ENCODE measurements around the gene PYGO2. TPM values are rescaled to one million over a fixed set of nuclear protein-coding genes. Genes with fewer than 3 reads are reported as not detected.

Gene PYGO2
- total RNA-seq, 1 donor, result 18.5 TPM

GRCh38 chr1:154925335-154926170 lies 36.0 kb downstream of the PYGO2 start:
- H3K36me3 ChIP-seq (ENCODE audit: insufficient read depth, low read length), result peaks cover 30% of the 10 kb centered on the region
- no peak for TF ChIP-seq CTCF (IDR thresholded peaks at IDR 0.05; ENCODE audit: extremely low read depth, low read depth, low read length)
- H4K20me1 ChIP-seq (ENCODE audit: insufficient read depth, low read length), result no peaks in the 10 kb centered on the region
- no peak overlapping the region for H3K4me2 ChIP-seq (ENCODE audit: insufficient read depth, low read length)
- no peak overlapping the region for H2AFZ ChIP-seq (ENCODE audit: low read length)
- no peaks in the 10 kb centered on the region for H3K79me2 ChIP-seq (ENCODE audit: insufficient read depth, low read length)
- no peaks in the 10 kb centered on the region for H3K27me3 ChIP-seq (ENCODE audit: insufficient read depth, low read length)
- H3K4me1 ChIP-seq (ENCODE audit: insufficient read depth, low read length), result no peaks in the 10 kb centered on the region
- no peaks in the 10 kb centered on the region for H3K9me3 ChIP-seq (ENCODE audit: low read depth, low read length)
- H3K4me3 ChIP-seq (ENCODE audit: insufficient read depth, low read length), result no peak overlapping the region
- H3K27ac ChIP-seq (ENCODE audit: low read depth, low read length), result no peak overlapping the region
- peak; percentile 21 for DNase-seq (ENCODE audit: insufficient read length, low spot score, missing footprints)

GRCh38 chr1:154923695-154924094 lies 37.9 kb downstream of the PYGO2 start:
- Histone ChIP-seq H3K36me3 (ENCODE audit: insufficient read depth, low read length) (peaks cover 27% of the 10 kb centered on the region), H3K4me2 (ENCODE audit: insufficient read depth, low read length) (no peak overlapping the region), H3K27ac (ENCODE audit: low read depth, low read length) (no peak overlapping the region), H3K9me3 (ENCODE audit: low read depth, low read length) (no peaks in the 10 kb centered on the region), H2AFZ (ENCODE audit: low read length) (no peak overlapping the region), H3K79me2 (ENCODE audit: insufficient read depth, low read length) (no peaks in the 10 kb centered on the region), H3K4me1 (ENCODE audit: insufficient read depth, low read length) (no peaks in the 10 kb centered on the region), H4K20me1 (ENCODE audit: insufficient read depth, low read length) (no peaks in the 10 kb centered on the region), H3K27me3 (ENCODE audit: insufficient read depth, low read length) (no peaks in the 10 kb centered on the region), H3K4me3 (ENCODE audit: insufficient read depth, low read length) (no peak overlapping the region)
- no peak for DNase-seq (ENCODE audit: insufficient read length, low spot score, missing footprints)
- no peak for TF ChIP-seq CTCF (IDR thresholded peaks at IDR 0.05; ENCODE audit: extremely low read depth, low read depth, low read length)

GRCh38 chr1:154913273-154913672 lies 48.3 kb downstream of the PYGO2 start:
- no peaks in the 10 kb centered on the region for H3K9me3 ChIP-seq (ENCODE audit: low read depth, low read length)
- no peak overlapping the region for H2AFZ ChIP-seq (ENCODE audit: low read length)
- H3K27me3 ChIP-seq (ENCODE audit: insufficient read depth, low read length), result no peaks in the 10 kb centered on the region
- H3K4me3 ChIP-seq (ENCODE audit: insufficient read depth, low read length), result no peak overlapping the region
- no peak for TF ChIP-seq CTCF (IDR thresholded peaks at IDR 0.05; ENCODE audit: extremely low read depth, low read depth, low read length)
- DNase-seq (ENCODE audit: insufficient read length, low spot score, missing footprints), result peak; percentile 58
- no peaks in the 10 kb centered on the region for H3K36me3 ChIP-seq (ENCODE audit: insufficient read depth, low read length)
- H3K4me2 ChIP-seq (ENCODE audit: insufficient read depth, low read length), result no peak overlapping the region
- no peaks in the 10 kb centered on the region for H4K20me1 ChIP-seq (ENCODE audit: insufficient read depth, low read length)
- no peaks in the 10 kb centered on the region for H3K79me2 ChIP-seq (ENCODE audit: insufficient read depth, low read length)
- H3K27ac ChIP-seq (ENCODE audit: low read depth, low read length), result no peak overlapping the region
- H3K4me1 ChIP-seq (ENCODE audit: insufficient read depth, low read length), result no peaks in the 10 kb centered on the region

GRCh38 chr1:154912755-154913154 lies 48.8 kb downstream of the PYGO2 start:
- no peak overlapping the region for H2AFZ ChIP-seq (ENCODE audit: low read length)
- H3K4me2 ChIP-seq (ENCODE audit: insufficient read depth, low read length), result no peak overlapping the region
- no peaks in the 10 kb centered on the region for H3K9me3 ChIP-seq (ENCODE audit: low read depth, low read length)
- H3K27ac ChIP-seq (ENCODE audit: low read depth, low read length), result no peak overlapping the region
- no peaks in the 10 kb centered on the region for H4K20me1 ChIP-seq (ENCODE audit: insufficient read depth, low read length)
- no peak overlapping the region for H3K4me3 ChIP-seq (ENCODE audit: insufficient read depth, low read length)
- no peaks in the 10 kb centered on the region for H3K4me1 ChIP-seq (ENCODE audit: insufficient read depth, low read length)
- H3K79me2 ChIP-seq (ENCODE audit: insufficient read depth, low read length), result no peaks in the 10 kb centered on the region
- H3K27me3 ChIP-seq (ENCODE audit: insufficient read depth, low read length), result no peaks in the 10 kb centered on the region
- no peak for TF ChIP-seq CTCF (IDR thresholded peaks at IDR 0.05; ENCODE audit: extremely low read depth, low read depth, low read length)
- H3K36me3 ChIP-seq (ENCODE audit: insufficient read depth, low read length), result no peaks in the 10 kb centered on the region
- peak; percentile 69 for DNase-seq (ENCODE audit: insufficient read length, low spot score, missing footprints)
